HG02798 (cell line): ENCODE measurements around the gene SBF1.

Source experiments
- ATAC-seq: cut with Tn5 transposase; IDR thresholded peaks from one replicate; pipeline ENCODE4 v1.9.1; 2021; ENCODE audit warnings: mild to moderate bottlenecking; ENCODE audit not compliant: unreplicated experiment, poor library complexity

Gene SBF1

DNA sequence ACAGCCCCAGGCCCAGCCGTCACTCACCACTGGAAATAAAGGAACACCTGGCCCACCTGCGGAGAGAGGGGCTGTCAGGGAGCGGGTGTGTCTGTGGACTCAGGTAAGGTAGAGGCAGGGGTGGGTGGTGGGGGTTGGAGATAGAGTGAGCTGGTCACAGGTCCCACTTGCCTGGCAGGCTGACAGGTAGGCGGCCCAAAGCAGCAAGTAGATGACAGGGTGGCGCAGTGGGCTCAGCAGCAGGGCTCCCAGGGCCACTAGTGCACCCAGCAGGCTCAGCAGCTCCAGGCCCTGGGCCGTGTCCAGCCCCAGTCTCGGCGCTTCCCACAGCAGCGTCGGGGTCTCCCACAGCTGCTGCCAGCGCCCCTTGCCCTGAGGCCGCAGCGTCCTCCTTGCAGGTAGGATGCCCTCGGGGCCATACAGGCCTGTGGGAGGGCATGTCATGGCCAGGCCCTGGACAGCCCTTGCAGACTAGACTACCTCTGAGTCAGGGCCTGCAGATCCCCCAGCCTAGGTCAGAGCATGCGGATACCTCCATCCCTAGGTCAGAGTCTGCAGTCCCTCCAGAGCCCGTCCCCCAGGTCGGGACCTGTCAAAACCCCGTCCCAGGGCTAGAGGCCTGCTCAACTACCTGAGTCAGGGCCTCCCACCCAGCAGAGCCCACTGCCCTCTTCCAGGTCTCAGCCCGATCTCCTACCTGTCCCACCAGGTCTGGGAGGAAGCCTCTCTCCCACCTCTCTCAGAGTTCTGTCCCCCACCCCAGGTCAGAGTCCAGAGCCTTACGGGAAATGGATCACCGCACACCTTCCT is 32.0 kb upstream of the SBF1 start:
- ATAC-seq, result no peak

- no peak for ATAC-seq
Measured at GRCh38 chr22:50505776-50506610, 31.2 kb upstream of the SBF1 start.

GRCh38 chr22:50505276-50505775 is 30.5 kb upstream of the SBF1 start:
- no peak for ATAC-seq

- no peak for ATAC-seq
Measured at GRCh38 chr22:50504369-50505211, 29.8 kb upstream of the SBF1 start.

DNA sequence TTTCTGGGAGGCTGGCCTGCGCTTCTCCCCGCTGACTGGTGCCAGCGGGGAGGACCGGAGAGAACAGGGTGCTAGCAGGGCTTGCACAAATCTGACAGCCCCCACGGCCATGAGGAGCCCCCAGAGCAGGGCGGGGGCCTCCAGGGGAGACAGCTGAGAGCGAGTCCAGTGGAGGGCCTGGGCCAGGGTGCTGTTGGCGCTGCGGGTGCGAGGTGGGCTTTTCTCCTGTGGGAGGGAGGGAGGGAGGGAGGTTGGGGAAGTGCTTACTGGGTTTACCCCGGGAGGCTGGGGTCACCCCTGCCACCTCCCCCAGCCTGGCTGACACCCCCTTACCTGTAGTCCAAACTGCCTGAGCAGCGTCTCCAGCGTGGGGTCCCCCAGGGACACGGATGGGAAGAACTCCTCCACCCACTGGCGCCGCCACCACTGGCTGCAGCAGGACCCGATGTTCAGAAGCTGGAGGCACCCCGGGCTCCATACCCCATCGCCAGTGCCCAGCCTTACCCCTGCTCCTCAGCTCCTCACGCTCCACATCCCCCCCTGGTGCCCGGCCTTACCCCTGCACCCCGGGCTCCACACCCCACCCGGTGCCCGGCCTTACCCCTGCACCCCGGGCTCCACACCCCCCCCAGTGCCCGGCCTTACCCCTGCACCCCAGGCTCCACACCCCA is 28.8 kb upstream of the SBF1 start:
- no peak for ATAC-seq

DNA sequence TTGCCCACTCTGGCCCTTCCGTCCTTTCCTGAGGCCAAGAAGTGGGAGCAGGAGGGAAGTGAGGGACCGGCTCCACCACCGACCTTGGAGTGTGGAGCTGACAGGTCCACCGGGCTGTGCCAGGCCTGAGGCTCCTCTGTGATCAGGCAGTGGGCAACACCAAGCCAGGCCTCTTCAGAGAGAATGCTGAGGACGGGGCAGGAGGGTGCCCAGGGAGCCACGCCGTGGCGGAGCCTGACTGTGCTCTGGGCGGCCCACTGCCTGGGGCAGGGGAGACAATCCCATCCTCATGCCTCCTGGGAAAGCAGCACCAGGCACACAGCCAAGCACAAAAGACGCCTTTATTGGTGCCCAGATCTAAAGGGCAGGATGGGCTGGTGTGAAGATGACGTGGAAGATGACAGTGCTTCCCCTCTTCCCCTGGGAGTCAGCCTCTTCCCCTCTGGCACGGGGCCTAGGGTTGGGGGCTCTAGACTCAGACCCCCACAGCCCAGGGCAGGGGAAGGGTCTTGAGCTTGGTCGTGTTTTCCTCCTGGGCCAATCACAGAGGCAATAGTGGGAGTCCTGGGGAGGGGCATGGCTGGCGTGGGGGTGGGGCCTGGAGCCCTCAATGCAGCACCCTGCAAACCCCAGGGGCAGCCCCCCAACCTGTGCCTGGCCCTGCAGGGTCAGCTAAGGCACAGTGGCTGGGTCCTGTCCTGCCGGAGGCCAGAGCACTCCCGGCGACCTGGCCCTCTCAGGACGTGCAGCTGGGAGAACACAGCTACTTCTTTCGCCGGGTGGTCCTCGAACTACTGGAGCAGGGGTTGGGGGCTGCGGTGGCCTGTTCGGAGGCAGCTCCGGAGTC is 28.0 kb upstream of the SBF1 start:
- no peak for ATAC-seq

DNA sequence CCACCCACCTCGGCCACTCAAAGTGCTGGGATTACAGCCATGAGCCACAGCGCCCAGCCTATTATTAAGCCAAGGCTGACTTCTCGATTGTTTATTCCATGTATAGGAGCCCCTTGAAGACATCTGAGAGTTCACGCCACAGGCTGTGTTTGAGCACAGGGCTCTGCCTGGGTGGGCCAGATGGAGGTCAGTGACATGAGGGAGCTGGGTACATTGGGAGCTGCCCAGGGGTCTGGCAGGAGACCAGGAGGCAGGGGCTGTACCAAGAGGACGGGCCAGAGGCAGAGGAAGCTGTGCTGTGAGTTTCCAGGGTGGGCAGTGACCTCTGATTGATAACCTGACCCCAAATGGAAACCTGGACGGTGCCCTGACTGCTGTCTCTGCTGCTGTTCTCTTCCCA is 27.3 kb upstream of the SBF1 start:
- ATAC-seq, result no peak

- no peak for ATAC-seq
Measured at GRCh38 chr22:50500452-50500851, 25.6 kb upstream of the SBF1 start.

GRCh38 chr22:50498322-50498890 is 23.6 kb upstream of the SBF1 start:
- ATAC-seq, result no peak

GRCh38 chr22:50497093-50497492 is 22.3 kb upstream of the SBF1 start:
- ATAC-seq, result no peak

- ATAC-seq, result no peak
Measured at GRCh38 chr22:50490531-50491308, 15.9 kb upstream of the SBF1 start.

DNA sequence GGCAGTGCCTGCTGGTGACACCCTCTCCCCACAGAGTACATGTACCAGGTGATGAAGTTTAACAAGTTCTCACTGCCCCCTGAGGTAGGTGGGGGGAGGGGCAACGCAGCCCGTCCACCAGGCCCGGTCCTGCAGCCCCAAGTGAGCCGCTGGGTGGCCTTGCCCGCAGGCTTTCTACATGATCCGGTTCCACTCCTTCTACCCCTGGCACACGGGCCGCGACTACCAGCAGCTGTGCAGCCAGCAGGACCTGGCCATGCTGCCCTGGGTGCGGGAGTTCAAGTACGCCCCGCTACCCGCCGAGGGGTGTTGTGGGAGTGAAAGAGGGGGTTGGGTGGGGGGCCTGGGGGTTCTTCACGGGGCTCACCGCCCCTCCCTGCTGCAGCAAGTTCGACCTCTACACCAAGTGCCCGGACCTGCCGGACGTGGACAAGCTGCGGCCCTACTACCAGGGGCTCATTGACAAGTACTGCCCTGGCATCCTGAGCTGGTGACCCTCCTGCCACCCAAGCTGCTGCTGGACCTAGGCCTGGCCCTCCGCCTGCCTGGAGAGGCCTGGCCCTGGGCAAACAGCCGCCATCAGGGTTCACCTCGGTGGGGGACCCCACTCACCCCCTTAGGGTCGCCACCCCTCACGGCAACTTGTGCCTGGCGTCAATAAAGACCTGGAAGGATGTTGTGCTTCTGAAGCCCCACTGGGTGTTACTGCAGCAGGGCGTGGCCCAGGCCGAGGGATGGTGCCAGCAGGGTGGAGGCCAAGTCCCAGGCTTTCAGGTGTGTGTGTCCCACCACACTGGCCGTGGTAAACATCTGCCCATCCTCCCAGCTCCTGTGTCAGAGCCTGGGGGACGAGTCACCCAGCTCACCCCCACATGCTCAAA is 14.8 kb upstream of the SBF1 start:
- ATAC-seq, result no peak

DNA sequence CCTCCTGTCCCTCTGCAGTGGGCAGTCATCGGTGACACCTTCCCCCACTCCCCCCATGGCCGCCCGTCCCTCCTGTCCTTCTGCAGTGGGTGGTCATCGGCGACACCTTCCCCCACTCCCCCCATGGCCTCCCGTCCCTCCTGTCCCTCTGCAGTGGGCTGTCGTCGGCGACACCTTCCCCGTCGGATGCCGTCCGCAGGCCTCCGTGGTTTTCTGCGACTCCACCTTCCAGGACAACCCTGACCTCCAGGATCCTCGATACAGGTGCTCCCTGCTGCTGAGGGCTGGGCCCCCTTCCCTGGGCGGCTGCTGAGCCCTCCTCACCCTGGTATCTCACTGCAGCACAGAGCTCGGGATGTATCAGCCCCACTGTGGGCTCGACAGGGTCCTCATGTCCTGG is 14.1 kb upstream of the SBF1 start:
- ATAC-seq, result no peak

GRCh38 chr22:50488006-50488677 is 13.3 kb upstream of the SBF1 start:
- ATAC-seq, result no peak

GRCh38 chr22:50487290-50488005 is 12.6 kb upstream of the SBF1 start:
- no peak for ATAC-seq
